K562 (cell line): ENCODE measurements around the gene MCF2. TPM values are rescaled to one million over a fixed set of nuclear protein-coding genes. Genes with fewer than 3 reads are reported as not detected.

Source experiments
- ATAC-seq: fragments of 200-7000 bp; cut with Tn5 transposase; 3 replicates; pipeline ENCODE4 v1.9.1; 2020; ENCODE audit warnings: moderate library complexity
- BruUV-seq: library from RNA; stranded (reverse); fragments of 400-500 nt; replicated peaks from 2 replicates; lab custom pipeline; 2021; lab: Mats Ljungman, UMichigan
- CTCF ChIA-PET: fragments of 300-600 bp; formaldehyde crosslinking; extraction: SDS; loops from one replicate; lab custom pipeline; 2021; ENCODE audit warnings: low intra/inter-chr PET ratio; lab: Yijun Ruan, JAX
- POLR2A ChIA-PET: fragments of 300-600, 350-650 bp; sonication (Branson Sonifier 250); formaldehyde crosslinking; extraction: SDS; loops from one replicate; lab custom pipeline; 2021; ENCODE audit warnings: antibody characterized with exemption, inconsistent platforms; lab: Yijun Ruan, JAX
- DNase-seq, 4 experiments: peaks; one replicate each; pipeline versions ENCODE4 v3.0.0 to v3.0.0-alpha.2; 2011 to 2018; ENCODE audit warnings: low spot score in 3 of 4, mixed read lengths in 3 of 4; ENCODE audit errors: extremely low read depth in 1 of 4
- FAIRE-seq: peaks from 2 replicates; lab custom pipeline; 2011; peaks lifted over from hg19 to GRCh38; lab: Jason Lieb, UNC
- H2AFZ ChIP-seq: 2 replicates; pipeline ENCODE4 v1.6.0; 2011; ENCODE audit warnings: low read depth, low read length, control low read depth, inconsistent platforms
- H3K27ac ChIP-seq: fragments of 200-600 bp; 3 replicates; pipeline ENCODE4 v1.8.0; 2011; ENCODE audit warnings: low read depth, mild to moderate bottlenecking, control low read depth, inconsistent platforms, low read length, moderate library complexity, mixed read lengths; ENCODE audit errors: extremely low read depth
- H3K27me3 ChIP-seq, 2 experiments: fragments of 300-600 bp in 1 of 2; 2 replicates in 1 of 2; 3 replicates in 1 of 2; pipeline versions ENCODE4 v1.6.0 to v1.8.0; 2011; ENCODE audit warnings: inconsistent platforms in 2 of 2, low read length in 2 of 2, mild to moderate bottlenecking in 1 of 2, mixed read lengths in 1 of 2, moderate library complexity in 1 of 2; ENCODE audit not compliant: control insufficient read depth in 2 of 2, insufficient read depth in 2 of 2
- H3K36me3 ChIP-seq: fragments of 300-600 bp; 3 replicates; pipeline ENCODE4 v1.8.0; 2011; ENCODE audit warnings: mild to moderate bottlenecking, low read length, inconsistent platforms; ENCODE audit not compliant: control insufficient read depth, insufficient read depth
- H3K4me1 ChIP-seq, 2 experiments: fragments of 200-600 bp in 1 of 2; replicated peaks in 1 of 2; 2 replicates in 1 of 2; 3 replicates in 1 of 2; pipeline versions ENCODE4 v1.5.1 to v1.8.0; 2011; ENCODE audit warnings: inconsistent platforms in 2 of 2, low read length in 2 of 2, mild to moderate bottlenecking in 1 of 2, mixed read lengths in 1 of 2, moderate library complexity in 1 of 2; ENCODE audit not compliant: control insufficient read depth in 2 of 2, insufficient read depth in 2 of 2
- H3K4me2 ChIP-seq: 2 replicates; pipeline ENCODE4 v1.6.1; 2011; ENCODE audit warnings: low read length, control low read depth, inconsistent platforms, mixed read lengths; ENCODE audit not compliant: insufficient read depth
- H3K4me3 ChIP-seq: fragments of 200-600 bp; sonication (generic), shearing (Covaris generic); 2 replicates; pipeline ENCODE4 v1.5.1; 2016; ENCODE audit warnings: control low read depth, inconsistent platforms
- H3K79me2 ChIP-seq: fragments of 200-600 bp; 3 replicates; pipeline ENCODE4 v1.8.0; 2011; ENCODE audit warnings: low read length, inconsistent platforms; ENCODE audit not compliant: control insufficient read depth, insufficient read depth
- H3K9ac ChIP-seq, 2 experiments: 2 replicates each; pipeline versions ENCODE4 v1.6.0 to v1.6.1; 2011; ENCODE audit warnings: low read depth in 2 of 2, low read length in 2 of 2, control low read depth in 1 of 2, inconsistent platforms in 1 of 2, mild to moderate bottlenecking in 1 of 2, mixed read lengths in 1 of 2; ENCODE audit not compliant: insufficient read depth in 1 of 2
- H3K9me1 ChIP-seq: one replicate; pipeline ENCODE4 v1.6.0; 2011; ENCODE audit warnings: inconsistent platforms, mild to moderate bottlenecking, low read length, moderate library complexity; ENCODE audit not compliant: control insufficient read depth, insufficient read depth
- H3K9me3 ChIP-seq: replicated peaks from 2 replicates; pipeline ENCODE4 v1.5.1; 2011; ENCODE audit warnings: low read depth, low read length, inconsistent platforms; ENCODE audit not compliant: control insufficient read depth, insufficient read depth
- H4K20me1 ChIP-seq: replicated peaks from 2 replicates; pipeline ENCODE4 v1.6.1; 2011; ENCODE audit warnings: low read length, inconsistent platforms, mixed read lengths; ENCODE audit not compliant: control insufficient read depth, insufficient read depth
- AFF4 ChIP-seq: sonication (generic); formaldehyde crosslinking; IDR thresholded peaks from 2 replicates; pipeline ENCODE4 v1.8.0; 2023; ENCODE audit warnings: mild to moderate bottlenecking, missing genetic modification reagents
- BRCA1 ChIP-seq, 2 experiments: fragments of 450-650 bp in 1 of 2; sonication (generic) in 1 of 2; formaldehyde crosslinking in 1 of 2; IDR thresholded peaks; 2 replicates each; pipeline versions ENCODE4 v1.5.0 to v1.6.1; 2017 to 2020; ENCODE audit warnings: mild to moderate bottlenecking in 1 of 2, missing genetic modification reagents in 1 of 2
- RREB1 ChIP-seq: fragments of 250-450 bp; sonication (Bioruptor Pico); IDR thresholded peaks from 2 replicates; pipeline ENCODE4 v1.4.0; 2020
- TAF1 ChIP-seq: IDR thresholded peaks from 2 replicates; pipeline ENCODE4 v1.6.1; 2011; ENCODE audit warnings: mild to moderate bottlenecking, low read length, moderate library complexity; ENCODE audit not compliant: insufficient read depth, control insufficient read depth, severe bottlenecking; ENCODE audit errors: extremely low read depth
- WGBS: fragments of 100-300 bp; shearing (Covaris generic); methylation state at CpG from one replicate; pipeline ENCODE4 v1.1.6; 2016; ENCODE audit warnings: low coverage, mixed read lengths; ENCODE audit not compliant: insufficient coverage; ENCODE audit errors: missing lambda C conversion rate; 5-methylcytosine and 5-hydroxymethylcytosine counted together
- in situ Hi-C: fragments of 300-500 bp; cut with MboI; formaldehyde crosslinking; loops from 4 replicates; pipeline ENCODE4 v1.15.0; 2018; ENCODE audit warnings: inconsistent platforms, mixed read lengths
- intact Hi-C: fragments of 100-400 bp; cut with micrococcal nuclease; formaldehyde crosslinking; loops from 2 replicates; pipeline ENCODE4 v1.14.2; 2022
- polyA plus RNA-seq, 8 experiments: library from polyadenylated mRNA; depleted of rRNA in 4 of 8; stranded (reverse) in 5 of 8; unstranded in 3 of 8; fragments of >200 nt; fragmentation: Nextera tagmentation in 2 of 8; fragmentation: Illumina TruSeq in 1 of 8; extraction: Ambion mirVana in 2 of 8; extraction: Trizol in 1 of 8; gene quantifications; 2 replicates each; pipeline versions ENCODE4 v1.2.1 to v1.2.3, GENCODE V29; 2011 to 2014; ENCODE audit warnings: inconsistent platforms in 1 of 8, missing spikeins in 1 of 8
- total RNA-seq, 7 experiments: library from RNA; depleted of rRNA in 6 of 7; stranded (reverse); fragments of >200 nt in 6 of 7; fragmentation: Illumina TruSeq in 2 of 7; extraction: Trizol in 2 of 7; gene quantifications; 2 replicates each; pipeline versions ENCODE4 v1.2.1 to v1.2.3, GENCODE V29; 2011 to 2021; ENCODE audit warnings: low replicate concordance in 1 of 7

The MCF2 gene
- total and polyA plus RNA-seq, 9 of the 15 experiments (the other 6 are each of a cell fraction or from before 2014, with no cell fraction given) = 0.03 to 0.78 (median 0.08) TPM; not detected in 3

- no peak for TF ChIP-seq RREB1 (CRISPR knock-in tag)
Observed at GRCh38 chrX:139585613-139586012, 122.4 kb downstream of the MCF2 start (continued).

DNA sequence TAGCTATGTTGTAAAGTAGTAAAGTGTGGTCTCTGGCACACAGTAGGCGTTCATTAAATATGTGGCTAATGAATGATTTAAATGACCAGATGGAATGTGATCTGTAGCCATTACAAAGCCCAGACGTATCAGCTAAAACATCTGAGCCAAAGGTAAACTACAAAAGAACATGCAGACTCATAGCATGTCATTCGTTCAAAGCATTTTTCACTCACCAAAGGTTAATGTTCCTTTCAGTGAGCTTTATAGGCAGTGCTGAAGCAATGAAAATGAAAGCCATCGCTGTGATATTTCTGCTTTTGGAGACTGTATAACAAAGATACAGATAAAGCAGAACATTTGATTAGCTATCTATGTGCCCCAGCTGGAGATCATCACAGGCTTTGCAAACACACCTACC, 126.9 kb downstream of the MCF2 start:
- intact Hi-C loops = loop anchor here (10.0 kb wide), 1 partner anchor 384 kb away; the partner anchor contains the start of gene CXorf66
- CTCF ChIA-PET = no interaction called here
- Histone ChIP-seq H3K4me1 (no peaks in the 10 kb centered on the region), H3K4me2 (no peak overlapping the region), H2AFZ (no peak overlapping the region), H3K9me1 (no peaks in the 10 kb centered on the region), H3K27ac (no peak overlapping the region), H3K27me3 (no peaks in the 10 kb centered on the region), H4K20me1 (no peaks in the 10 kb centered on the region), H3K9ac (no peak overlapping the region), H3K9me3 (no peaks in the 10 kb centered on the region), H3K36me3 (no peaks in the 10 kb centered on the region), H3K4me3 (no peak overlapping the region), H3K79me2 (no peaks in the 10 kb centered on the region)
- DNase-seq (no peak), FAIRE-seq (no peak), ATAC-seq (no peak)
- POLR2A ChIA-PET = no interaction called here
- no TSS peak for BruUV-seq
- 4% methylated on average over 3 of the region's 4 CpGs for WGBS
- no peak for TF ChIP-seq BRCA1 (IDR thresholded peaks at IDR 0.05)
- TF ChIP-seq BRCA1 (CRISPR knock-in tag; IDR thresholded peaks at IDR 0.05) = no peak
- TF ChIP-seq TAF1 = no peak
- TF ChIP-seq AFF4 = no peak
- in situ Hi-C loops = no loop called here
